GM21423 (cell line): ENCODE results near the gene SWI5.
"Not testable (repeated sequence)": the region's sequence is repeated elsewhere in the genome, so short reads cannot be mapped to it uniquely, and the experiment has no call there.

ENCODE experiments used
- ATAC-seq: cut with Tn5 transposase; IDR thresholded peaks from one replicate; pipeline ENCODE4 v1.9.1; 2021; ENCODE audit warnings: mild to moderate bottlenecking, moderate library complexity; ENCODE audit not compliant: unreplicated experiment

SWI5 gene

GRCh38 chr9:128276574-128277270 is 646 bp downstream of the SWI5 start:
- ATAC-seq = no peak

DNA sequence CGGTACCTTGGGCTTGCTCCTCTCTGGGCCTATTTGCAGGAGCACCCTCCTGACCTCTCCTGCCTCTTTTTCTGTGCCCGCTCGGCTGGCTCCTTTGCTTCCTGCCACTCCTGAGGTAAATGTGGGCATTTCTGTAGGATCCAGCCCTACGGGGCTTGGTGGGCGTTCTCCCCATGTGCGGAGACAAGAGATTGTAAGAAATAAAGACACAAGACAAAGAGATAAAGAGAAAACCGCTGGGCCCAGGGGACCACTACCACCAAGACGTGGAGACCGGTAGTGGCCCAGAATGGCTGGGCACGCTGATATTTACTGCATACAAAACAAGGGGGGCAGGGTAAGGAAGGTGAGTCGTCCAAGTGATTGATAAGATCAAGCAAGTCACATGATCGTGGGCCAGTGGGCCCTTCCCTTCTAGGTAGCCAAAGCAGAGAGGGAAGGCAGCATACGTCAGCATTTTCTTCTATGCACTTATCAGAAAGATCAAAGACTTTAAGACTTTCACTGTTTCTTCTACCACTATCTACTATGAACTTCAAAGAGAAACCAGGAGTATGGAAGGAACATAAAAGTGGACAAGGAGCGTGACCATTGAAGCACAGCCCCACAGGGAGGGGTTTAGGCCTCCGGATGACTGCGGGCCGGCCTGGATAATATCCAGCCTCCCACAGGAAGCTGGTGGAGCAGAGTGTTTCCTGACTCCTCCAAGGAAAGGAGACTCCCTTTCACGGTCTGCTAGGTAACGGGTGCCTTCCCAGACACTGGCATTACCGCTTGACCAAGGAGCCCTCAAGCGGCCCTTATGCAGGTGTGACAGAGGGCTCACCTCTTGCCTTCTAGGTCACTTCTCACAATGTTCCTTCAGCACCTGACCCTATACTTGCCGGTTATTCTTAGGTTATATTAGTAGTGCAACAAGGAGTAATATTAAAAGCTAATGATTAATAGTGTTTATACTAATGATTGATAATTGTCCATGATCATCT is 3.3 kb downstream of the SWI5 start:
- not testable (repeated sequence) for ATAC-seq

GRCh38 chr9:128280084-128280622 is 4.1 kb downstream of the SWI5 start:
- ATAC-seq = no peak

DNA sequence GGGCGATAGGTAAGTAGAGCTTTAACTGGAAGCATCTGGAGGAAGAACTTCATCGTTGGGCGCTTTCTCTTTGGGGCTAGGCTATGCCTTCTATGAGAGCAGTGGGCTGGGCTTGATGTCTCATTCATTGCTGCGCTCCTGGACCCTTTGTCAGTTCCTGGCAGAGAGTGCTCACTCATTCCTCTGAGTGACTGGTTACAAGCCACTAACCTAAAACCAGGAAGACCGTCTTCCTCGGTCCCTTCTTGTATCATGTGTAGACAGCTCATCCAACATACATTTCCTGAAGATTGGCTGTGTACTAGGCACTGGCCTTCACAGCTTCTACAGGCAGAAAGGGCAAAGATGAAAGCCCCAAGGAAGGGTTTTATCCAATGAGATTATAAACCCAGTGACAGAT is 6.4 kb downstream of the SWI5 start:
- ATAC-seq = no peak

- no peak for ATAC-seq
Observed at GRCh38 chr9:128285033-128285784, 9.1 kb downstream of the SWI5 start.

DNA sequence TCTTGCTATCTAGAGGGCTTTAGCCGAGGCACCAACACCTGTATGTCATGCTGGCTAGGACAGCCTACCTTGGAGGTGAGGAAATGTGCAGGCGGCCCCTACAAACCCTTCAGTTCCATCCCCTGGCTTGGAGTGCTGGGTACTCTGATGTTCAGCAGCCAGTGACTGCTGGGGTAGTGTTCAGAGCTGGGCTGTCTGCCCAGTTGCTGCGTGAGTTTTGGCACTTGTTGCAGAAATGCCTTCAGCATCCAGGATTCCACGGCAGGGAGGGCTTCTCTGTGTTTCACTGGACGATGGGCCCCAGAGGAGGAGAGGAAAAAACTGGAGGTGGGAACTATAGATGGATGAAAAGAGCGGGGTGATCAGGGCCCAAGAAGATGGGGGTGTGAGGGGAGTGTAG is 10.4 kb downstream of the SWI5 start:
- no peak for ATAC-seq

GRCh38 chr9:128288273-128289004 is 12.4 kb downstream of the SWI5 start:
- no peak for ATAC-seq

GRCh38 chr9:128292009-128292408 is 15.9 kb downstream of the SWI5 start:
- ATAC-seq = no peak

DNA sequence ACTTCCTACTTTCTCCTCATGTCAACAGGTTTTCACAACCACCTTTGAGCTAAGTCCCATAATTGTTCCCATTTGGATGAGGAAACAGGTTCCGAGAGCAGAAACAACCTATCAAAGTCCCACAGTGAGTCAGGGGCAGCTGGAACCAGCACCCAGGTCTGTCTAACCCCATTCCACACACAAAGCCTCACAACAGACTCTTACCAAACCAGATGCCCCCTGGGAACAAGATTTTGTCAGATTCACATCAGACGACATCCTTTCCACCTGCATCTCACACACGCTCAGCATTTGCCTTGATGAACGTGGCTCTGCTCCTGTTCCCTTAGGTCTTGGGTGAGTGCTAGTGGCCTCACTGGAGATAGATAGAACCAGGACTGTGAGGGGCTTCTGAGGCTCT is 17.0 kb downstream of the SWI5 start:
- ATAC-seq = no peak

DNA sequence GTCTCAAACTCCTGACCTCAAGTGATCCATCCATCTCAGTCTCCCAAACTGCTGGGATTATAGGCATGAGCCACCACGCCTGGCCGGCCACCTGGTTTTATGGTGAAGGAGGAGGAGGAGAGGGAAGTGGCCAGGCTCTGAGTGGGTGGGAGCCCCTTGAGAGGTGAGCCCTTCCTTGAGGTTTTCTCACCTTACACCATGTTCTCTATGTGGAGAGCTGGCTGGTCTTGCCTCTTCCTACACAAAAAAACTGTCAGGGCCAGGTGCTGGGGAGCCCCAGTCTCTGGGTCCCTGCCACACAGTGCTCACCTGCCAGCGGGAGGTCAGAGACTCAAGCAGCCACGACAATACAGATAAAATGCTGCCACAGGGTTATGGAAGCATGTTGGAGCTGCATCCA is 18.1 kb downstream of the SWI5 start:
- ATAC-seq = no peak

GRCh38 chr9:128296340-128297220 is 20.5 kb downstream of the SWI5 start:
- no peak for ATAC-seq

DNA sequence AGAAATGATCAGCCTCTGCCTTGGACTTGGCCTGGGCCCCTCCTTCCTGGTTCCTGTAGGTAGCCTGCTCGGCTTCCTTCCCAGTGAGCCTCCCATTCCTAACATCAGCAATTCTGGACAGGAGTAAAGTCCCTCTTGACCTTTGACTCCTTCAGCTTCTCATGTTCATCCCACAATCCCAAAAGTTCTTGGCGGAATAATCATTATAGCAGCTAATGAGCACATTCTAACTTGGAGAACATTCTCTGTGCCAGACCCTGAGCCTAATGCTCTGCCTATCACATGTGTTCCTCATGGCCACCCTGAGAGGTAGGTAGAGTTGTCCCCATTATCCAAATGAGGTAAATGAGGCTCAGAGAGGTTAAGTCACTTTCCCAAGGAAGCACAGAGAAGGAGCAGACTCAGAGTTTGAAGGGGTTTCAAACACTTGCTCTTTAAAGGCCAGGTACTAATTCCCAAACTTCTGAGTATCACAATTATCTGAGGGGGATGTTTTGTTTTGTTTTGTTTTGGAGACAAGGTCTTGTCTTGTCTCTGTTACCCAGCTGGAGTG is 21.2 kb downstream of the SWI5 start:
- ATAC-seq = no peak

- no peak for ATAC-seq
Observed at GRCh38 chr9:128298535-128299482, 22.7 kb downstream of the SWI5 start.

- no peak for ATAC-seq
Observed at GRCh38 chr9:128304136-128304970, 28.3 kb downstream of the SWI5 start.

- no peak for ATAC-seq
Observed at GRCh38 chr9:128304971-128305288, 28.9 kb downstream of the SWI5 start.

DNA sequence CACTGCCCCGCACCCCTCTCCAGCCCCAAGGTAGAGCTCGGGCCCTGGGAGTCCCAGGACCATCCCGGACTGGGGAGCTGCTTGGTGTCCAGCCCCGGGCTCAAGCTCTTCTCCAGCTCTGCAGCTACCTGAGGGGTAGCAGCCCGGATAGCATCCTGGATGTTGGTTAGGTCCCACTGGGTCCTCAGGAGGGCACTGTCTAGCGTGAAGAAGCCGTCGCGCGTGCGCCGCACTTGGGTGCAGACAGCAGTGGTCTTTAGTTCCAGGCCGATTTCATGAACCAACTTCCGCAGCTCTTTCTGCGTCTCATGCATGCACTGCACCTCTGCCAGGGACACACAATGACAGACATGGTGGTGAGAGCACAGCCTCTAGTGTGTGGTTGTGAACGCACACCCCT is 33.5 kb downstream of the SWI5 start:
- ATAC-seq = no peak

- ATAC-seq = no peak
Observed at GRCh38 chr9:128310461-128310860, 34.4 kb downstream of the SWI5 start.
